Stimulated activated CD8-positive, alpha-beta memory T cell treated with anti-CD3 and anti-CD28 coated beads, Interleukin-12 subunit alpha, Interleukin-12 subunit beta, amount 100 ng/mL, for 24 hours (primary cell): Measurements from ENCODE around the gene ALG14.
"Not testable (repeated sequence)": the region's sequence is repeated elsewhere in the genome, so short reads cannot be mapped to it uniquely, and the experiment has no call there.

ENCODE experiments used
- DNase-seq: peaks from one replicate; pipeline ENCODE4 v3.0.0-alpha.2; 2020; ENCODE audit errors: extremely low read depth

The ALG14 gene

DNA sequence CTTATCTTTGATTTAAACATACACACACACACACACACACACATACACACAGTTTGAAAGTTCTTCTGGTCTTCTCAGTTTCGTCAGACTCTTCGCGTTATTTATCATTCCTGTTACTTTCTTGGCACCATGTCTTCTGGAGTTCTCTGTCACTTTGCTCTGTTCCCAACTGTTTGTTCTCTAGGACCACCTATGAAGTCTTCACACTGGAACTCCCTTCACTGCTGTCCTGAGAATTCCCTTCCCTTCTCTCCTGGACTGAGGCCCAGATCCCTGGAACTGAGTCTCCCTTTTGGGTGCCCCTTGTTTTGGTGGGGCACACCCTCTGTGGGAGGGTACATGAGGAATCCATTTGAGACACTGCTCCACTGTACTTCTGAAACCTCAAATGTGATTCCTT lies 30.5 kb downstream of the ALG14 start:
- DNase-seq: no peak

GRCh38 chr1:95041491-95042165 lies 31.1 kb downstream of the ALG14 start:
- no peak for DNase-seq

GRCh38 chr1:95040032-95040525 lies 32.7 kb downstream of the ALG14 start:
- DNase-seq: no peak

GRCh38 chr1:95039360-95040031 lies 33.3 kb downstream of the ALG14 start:
- no peak for DNase-seq

GRCh38 chr1:95035536-95035935 lies 37.2 kb downstream of the ALG14 start:
- no peak for DNase-seq

DNA sequence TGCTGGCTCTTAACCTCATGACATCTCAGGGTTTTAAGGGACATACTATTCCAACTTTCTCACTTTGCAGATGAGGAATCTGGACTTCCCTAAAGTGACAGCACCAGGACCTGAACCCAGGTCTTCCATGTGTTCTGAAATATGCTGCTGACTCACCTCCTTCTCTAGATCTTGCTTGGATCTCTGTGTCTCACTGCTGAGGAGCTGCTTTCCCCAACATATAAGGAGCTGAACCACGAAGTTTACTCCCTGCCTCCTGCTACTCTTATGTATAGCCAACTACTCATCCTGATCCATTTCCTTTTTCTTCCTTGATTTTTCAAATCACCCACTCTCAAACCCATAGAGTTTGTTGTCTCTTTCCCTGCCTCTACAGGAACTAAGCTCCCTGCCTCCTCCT lies 38.2 kb downstream of the ALG14 start:
- DNase-seq: no peak

- no peak for DNase-seq
Observed at GRCh38 chr1:95033843-95034242, 38.9 kb downstream of the ALG14 start.

GRCh38 chr1:95029532-95029931 lies 43.2 kb downstream of the ALG14 start:
- DNase-seq: no peak

DNA sequence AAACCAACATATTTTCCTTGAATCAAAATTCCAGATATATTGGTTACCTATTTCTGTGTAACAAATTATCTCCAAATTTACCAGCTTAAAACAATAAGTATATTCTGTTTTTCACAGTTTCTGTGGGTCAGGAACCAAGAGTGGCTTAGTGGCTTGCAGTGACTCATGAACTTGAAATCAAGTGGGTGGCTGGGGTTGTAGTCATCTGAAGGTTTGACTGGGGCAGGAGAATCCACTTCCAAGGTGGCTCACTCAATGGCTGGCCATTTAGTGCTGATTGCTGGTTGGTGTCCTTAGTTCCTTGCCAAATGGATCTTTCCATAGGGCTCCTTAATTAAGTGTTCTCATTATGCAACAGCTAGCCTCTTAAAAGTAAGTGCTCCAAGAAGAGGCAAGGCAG lies 43.8 kb downstream of the ALG14 start:
- no peak for DNase-seq

DNA sequence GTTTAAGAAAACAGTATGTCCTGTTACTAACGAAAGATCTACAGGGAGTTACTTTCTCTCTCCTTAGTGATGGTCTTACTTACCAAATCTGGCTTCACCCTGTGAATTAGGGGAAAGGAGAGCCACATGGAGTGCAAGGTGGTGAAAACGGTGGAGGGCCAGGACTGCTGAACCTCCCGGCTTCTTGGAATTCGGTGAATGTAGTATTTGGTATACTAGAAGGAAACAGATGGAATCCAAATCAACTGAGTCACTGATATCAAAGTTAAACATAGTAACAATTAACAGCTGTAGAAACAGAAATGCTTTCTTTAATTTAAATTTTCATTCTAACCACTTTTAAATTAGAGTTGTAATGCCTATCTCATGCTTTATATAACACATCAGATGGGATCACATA lies 45.7 kb downstream of the ALG14 start:
- no peak for DNase-seq

DNA sequence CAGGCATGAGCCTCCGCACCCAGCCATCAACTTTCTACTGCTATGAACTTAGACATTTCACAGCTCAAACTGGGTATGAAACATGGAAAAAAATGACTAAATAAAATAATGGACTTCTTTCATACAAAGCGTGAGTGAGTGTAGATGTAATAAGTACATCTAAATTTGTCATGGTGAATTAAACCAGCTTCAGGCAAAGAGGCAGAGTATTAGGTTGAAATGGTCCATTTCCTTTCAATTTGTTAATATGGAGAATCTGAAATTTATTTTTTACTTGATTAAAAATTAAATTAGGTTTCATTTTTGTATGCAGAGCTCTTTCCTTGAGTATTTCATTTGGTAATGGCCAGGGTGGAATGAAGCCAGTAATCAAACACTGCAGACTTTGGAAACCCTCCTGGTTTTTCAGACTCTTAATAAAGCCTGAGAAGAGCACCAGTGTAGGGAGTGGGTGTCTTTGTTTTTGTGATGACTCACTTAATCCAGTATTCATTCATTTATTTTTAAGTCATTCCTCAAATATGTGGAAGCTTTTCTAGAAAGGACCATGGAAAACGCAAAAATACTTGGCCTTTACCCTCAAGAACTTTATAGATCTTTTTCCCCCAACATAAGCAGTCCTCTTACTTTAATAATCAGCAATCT lies 49.2 kb downstream of the ALG14 start:
- DNase-seq: no peak

GRCh38 chr1:95022644-95022926 lies 50.2 kb downstream of the ALG14 start:
- DNase-seq: no peak

DNA sequence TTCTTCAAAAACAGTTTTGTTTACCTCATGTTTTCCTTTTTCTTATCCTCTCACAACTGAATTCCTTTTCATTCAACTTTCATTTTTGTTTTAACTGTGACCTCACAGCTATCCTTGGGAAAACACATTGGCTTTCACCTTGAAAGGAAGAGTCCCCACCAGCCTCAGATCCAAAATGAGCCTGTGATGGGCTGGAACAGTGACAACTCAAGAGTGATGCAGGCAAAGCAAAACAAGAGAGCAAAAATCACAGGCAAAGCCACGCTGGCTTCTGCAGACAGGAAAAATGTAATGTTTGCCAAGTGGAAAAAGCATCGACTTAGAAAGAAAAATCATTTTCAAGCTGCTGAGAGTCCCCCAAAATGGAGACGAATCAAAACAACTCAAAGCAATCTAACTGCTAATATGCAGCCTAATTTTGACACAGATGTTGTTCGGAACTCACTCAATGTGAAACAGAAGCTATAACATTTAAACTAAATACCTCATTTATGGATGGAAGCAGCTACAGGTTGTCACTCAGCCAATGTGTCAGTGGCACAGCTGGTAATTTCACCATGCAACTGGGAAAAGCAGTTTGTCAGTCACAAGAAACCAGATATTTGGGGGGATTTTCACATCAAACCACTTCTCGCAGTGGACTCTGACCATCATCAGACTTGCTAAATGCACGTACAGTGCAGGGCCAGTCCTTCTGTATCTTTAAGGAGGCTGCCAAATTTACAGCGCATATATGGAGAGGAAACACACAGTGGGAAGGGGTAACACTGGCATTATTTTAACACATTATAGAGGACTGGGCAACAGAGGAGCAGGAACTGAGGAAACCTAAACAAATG lies 50.7 kb downstream of the ALG14 start:
- no peak for DNase-seq

DNA sequence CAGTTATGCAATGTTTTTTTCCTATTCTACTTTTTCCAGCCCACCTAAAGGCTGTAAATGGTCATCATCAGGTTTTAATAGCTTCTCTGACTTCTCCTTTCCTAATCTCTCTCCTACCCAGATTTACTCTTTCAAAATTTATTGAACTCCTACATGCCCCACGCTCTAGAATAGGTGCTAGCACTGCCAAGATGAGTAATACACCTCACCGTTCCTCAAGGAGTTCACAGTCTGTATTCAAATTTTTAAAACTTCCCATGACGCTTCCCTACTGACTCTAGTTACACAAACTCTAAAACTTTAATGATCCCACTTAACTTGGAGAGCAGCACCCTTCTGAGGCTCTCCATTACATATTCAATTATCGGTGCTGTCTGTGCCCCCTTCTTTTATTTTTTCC lies 51.6 kb downstream of the ALG14 start:
- DNase-seq: no peak

GRCh38 chr1:95019466-95019865 lies 53.3 kb downstream of the ALG14 start:
- not testable (repeated sequence) for DNase-seq

DNA sequence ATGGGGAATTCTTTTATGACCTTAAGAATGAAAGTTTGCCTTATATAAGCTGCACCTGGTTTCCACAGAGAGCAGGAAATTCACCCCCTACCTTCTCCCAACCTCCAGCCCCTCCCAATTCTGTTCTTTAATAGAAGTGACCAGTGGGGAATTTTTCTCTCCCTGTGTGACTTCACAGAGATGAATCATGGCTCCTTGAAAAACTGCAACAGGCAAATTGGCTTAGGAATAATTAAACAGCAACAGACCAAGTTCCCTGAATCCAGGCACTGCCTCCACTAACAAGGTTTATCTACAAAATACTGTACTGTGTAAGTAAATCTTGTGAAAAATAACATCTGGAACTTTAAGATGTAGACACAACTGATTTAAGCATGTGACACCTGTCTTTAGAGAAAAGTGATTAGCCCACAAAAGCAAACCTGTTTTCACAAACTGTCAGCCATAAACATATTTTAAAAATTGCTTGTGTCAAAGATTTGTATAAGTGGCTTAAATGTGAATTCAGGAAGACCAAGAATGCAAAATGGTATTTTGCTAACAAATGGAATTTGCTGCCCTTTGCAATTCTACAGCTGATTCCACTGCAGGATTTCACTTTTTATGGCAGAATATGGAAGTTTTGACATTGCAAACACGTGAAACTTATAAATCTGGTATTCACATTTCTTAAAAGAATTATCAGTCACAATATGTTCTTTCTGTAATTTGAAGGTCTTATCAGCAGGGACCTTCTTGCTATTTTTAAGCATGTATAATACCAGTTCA lies 54.0 kb downstream of the ALG14 start:
- no peak for DNase-seq

DNA sequence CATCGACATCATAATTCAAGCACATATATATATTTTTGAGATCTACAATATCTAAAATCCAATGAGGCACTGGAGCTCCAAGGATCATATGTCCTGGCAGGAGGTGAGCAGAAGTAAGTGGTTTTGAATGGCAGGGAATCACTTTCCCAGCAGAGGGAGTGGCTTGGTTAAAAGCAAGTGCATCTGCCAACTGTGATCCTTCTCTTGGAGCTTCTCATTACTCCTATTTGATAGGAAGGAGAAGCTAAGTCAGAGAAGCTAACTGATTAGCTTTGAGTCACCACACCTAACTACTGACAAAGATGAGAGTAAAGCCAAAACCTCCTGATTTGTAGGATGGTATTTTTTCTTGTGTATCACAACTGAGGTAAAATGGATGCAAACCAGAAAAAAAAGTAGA lies 55.0 kb downstream of the ALG14 start:
- no peak for DNase-seq

DNA sequence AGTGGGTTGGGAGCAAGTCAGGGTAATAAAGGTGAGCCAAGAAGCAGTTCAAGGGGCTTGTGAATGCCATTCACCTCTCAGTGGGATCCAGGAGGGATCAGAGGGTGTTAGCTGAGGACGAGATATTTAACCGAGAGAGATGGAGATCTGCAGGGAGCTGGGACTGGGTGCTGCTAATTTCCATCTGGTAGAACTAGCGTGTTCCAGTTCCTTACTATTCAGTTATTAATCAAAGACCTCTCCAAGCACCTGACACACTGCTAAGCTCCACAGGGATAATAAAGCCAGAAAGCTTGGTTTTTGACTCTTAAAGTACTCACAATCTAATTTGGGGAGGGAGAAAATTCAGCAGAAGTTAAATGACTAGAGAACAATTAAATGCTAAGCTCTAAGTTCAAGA lies 57.7 kb downstream of the ALG14 start:
- no peak for DNase-seq

DNA sequence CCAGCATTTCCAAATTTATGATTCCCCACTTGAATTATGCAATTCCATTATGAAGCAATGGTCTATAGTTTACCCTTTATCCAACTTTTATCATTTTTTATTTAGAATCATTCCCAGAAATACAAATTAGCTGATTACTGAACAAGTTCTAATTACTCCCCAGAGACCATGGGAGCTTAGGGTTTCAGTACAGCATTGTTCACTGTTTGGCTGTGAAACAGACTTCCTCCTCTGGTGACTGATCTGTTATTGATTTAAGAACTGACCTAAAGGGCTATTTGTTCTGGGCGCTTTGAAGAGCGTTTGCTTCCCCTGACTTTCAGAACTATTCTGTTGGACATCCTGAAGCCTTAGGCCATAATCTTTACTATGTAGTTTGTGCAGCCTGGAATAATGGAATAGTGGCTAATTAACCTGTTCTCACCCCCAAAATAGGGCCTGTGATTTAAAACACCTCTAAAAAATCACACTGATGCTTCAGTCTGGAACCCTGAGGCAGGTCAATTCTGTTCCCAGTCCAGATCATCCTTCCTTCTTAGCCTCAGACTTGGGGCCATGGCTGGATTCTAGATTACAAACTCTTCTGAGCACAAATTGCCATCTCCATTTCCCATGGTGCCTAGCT lies 58.7 kb downstream of the ALG14 start:
- DNase-seq: no peak

DNA sequence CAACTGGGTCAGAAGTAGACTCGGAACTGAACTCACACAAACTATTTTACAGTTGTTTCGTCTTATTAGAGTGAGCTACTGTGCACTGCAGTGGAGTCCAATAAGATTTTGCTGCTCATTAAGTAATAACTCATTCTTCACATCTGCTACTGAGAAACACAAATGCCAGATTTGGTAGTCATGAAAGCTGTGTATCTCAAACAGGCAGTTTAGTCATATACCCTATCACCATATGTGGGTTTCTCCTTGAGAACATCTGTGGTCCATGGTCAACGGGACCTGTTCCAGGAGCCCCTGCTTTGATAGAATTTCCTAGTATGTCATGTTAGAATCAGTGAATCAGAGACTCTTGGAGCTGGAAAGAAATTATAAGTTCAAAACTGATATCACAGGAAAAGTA lies 60.4 kb downstream of the ALG14 start:
- DNase-seq: no peak

DNA sequence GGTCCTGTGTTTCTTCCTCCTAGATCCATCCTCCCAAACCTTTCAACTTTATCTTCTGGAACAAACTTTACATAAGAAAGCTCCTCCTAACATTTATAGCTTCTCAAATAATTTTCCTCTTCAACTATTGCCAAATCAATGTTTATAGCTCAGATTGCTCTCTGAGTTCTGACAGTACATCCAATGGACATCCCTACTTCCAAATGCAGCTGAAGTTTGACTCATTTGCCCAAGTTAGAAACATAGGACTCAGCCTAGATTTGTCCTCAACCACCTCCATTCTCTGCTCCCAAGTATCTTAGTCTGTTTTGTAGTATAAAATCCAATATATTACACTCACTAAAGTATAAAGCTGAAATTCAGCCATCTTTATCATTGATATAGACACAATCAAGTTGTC lies 62.6 kb downstream of the ALG14 start:
- no peak for DNase-seq
